GM19438 (cell line): Measurements from ENCODE around the gene PLVAP.
"Not testable (repeated sequence)": the region's sequence is repeated elsewhere in the genome, so short reads cannot be mapped to it uniquely, and the experiment has no call there.

Experiments used
- ATAC-seq: cut with Tn5 transposase; IDR thresholded peaks from one replicate; pipeline ENCODE4 v1.9.1; 2021; ENCODE audit warnings: low read depth; ENCODE audit not compliant: unreplicated experiment

Gene PLVAP

DNA sequence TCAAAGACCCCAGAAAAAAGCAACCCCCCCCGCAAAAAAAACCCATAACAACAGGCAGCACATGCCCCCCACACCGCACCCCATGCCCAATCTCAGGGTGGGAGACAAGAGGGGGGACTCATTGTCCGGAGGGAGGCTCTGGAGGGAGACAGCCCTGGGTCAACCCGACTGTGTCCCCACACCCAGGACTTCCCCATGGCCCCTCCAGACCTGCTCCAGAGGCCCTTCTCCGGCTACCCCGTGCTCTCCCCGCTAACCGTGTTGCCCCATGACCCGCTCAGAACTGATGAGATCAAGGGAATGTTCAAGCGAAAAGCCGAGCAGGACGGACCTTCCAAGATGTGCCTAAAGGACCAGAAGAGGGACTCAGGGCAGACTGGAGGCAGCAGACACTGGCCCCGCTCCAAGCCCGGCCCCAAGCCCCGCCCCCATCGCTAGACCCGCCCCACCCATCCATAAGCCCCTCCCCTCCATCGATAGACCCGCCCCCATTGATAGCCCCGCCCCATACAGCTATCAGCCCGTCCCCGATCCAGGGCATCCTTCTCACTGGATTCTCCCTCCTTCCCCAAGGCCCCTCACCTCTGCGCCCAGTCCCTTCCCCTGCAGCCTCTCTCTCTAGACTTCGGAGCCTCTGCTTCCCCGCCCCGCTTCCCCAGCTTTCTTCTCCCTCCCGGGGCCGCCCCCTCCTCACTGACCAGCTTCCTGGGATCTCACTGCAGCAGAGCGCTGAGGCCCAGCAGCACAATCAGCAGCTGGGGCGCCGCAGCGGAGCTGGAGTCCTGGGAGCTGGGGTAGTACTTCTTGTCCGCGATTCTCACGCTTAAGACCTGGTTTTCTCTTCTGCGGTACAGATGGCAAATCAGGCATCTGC is 26.1 kb upstream of the PLVAP start:
- no peak for ATAC-seq

DNA sequence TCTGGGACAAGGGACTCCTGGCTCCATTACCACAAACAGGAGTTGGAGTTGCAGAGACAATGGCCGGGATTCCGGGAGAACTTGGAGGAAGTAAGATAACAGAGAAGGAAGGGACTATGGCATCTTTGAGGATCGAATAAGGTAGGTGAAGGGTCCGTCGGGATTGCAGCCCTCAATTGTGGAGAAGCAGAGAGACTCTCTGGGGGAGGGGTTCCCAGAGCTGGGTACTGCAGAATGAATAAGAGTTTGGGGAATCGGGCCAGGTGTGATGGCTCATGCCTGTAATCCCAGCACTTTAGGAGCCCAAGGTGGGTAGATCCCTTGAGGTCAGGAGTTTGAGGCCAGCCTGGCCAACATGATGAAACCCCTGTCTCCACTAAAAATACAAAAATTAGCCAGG is 24.5 kb upstream of the PLVAP start:
- no peak for ATAC-seq

DNA sequence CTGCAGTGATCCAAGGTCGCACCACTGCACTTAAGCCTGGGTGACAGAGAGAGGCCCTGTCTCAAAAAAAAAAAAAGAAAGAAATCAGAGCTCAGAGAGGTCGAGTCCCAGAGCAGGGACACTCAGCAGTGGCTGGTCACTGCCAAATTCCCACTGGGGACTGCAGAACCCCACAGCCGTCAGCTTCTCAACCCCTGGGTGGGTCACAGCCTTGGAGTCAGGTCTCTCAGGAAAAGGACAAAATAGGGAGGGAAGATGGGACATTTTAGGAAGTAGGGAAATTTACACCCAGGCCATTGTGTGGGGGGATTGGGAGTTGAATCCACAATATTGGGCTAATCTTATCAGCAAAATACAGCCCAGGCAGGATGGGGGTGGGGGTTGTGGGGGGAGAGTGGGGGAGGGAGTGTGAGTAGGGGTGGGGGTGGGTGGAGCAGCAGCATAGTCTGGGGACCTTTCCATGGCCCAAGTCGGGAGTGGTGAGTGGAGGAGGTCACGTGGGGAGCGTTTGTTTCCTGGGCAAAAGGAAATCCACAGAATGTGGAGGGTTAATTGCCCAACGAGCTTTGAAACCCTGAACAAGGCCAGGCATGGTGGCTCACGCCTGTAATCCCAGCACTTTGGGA is 21.9 kb upstream of the PLVAP start:
- no peak for ATAC-seq

DNA sequence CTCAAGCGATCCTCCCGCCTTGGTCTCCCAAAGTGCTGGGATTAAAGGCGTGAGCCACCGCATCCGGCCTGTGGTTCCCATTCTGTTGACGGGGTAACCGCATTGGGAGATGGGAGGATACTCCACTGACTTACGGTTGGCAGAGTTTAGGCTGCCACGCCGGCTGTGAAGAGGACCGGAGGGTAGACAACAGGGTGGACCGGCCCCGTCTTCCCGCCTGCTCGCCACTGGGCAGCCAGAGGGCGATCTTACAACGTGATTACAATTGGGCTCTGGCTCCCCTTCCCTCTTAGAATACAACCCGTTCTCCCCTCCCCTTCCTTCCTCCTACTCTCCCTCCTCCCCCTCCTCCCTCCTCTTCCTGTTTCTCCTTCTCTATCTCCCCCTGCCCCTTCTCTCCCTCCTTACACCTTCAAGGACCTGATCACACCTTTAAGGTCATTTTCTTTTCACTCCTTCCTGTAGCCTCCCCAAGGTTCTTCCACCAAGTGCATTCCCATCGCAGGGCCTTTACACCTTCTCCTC is 17.8 kb upstream of the PLVAP start:
- no peak for ATAC-seq

DNA sequence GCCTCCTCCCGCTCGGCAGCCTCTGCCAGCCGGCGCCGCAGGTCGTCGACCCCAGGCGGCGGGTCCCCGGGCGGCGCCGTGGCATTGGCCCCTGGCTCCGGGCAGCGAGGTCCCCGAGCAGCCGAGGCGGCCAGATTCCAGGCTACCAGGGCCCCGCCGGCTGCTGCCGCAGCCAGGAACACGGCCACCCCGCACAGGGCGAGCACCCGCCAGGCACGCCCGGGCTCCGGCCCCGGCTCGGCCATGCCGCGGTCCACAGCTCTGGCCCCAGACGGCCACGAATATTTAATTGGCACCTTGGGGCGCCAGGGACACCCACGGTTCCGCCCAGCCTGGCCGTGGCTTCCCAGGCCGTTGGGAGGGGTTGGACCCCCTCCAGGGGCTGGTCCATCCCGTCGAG is 16.8 kb upstream of the PLVAP start, which contains the start of gene CCDC194:
Gene CCDC194, minus strand, starts transcription at position 283 of the 400 bp plus-strand sequence. Its CDS starts 38 bp downstream, at position 245.
- ATAC-seq = no peak

DNA sequence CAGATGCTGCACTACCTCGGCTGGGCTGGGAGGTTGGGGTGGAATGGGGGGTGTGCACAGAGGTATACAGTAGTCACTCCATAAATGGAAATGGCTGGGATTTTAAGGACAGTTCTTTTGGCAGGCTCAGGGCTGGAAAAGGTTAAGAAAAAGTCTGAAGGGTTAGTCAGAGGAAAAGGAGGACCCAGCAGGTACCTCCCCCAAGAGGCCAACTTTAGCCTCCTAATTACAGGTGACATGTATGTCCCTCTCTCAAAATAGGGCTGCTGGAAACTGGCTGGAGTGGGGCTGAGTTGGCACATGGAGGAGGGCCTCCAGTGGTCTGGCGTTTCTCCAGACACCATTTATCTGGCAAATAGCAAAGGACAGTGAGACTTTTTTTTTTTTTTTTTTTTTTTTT is 15.9 kb upstream of the PLVAP start:
- no peak for ATAC-seq

DNA sequence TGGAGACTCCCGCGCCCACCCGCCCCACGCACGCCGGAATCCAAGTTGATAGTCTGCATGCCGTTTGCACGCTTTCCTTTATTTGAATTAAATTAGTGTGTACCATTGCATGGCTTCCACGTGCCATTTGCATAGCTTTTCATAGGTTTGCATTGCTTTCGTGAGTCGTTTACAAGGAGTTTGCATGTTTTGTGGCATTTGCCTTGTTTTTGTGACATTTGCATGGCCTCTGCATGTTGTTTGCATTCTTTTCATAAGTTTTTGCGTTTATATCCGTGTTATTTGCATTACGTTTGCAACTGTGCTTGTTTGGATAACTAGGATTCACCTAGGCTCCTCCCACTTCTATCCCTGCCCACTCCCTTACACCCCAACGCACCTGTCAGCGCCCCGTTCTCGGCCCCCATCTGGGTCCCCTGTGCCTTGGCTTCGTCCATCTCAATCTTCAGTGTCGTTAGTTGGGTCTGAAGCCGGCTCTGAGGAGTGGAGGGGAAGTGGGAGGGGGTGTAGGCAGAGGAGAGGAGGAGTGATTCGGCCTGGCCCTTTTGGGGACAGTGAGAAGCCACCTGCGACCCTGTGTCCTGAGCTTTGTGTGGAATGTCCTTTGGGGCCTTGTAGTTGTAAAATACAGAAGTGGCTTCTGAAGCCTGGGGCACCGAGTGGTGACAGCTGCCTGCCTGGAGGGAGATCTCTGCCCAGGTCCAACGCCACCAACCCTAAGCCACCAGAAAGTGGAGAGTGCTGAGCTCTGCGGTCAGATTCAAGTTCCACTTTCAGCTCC is 14.4 kb upstream of the PLVAP start:
- ATAC-seq = no peak

DNA sequence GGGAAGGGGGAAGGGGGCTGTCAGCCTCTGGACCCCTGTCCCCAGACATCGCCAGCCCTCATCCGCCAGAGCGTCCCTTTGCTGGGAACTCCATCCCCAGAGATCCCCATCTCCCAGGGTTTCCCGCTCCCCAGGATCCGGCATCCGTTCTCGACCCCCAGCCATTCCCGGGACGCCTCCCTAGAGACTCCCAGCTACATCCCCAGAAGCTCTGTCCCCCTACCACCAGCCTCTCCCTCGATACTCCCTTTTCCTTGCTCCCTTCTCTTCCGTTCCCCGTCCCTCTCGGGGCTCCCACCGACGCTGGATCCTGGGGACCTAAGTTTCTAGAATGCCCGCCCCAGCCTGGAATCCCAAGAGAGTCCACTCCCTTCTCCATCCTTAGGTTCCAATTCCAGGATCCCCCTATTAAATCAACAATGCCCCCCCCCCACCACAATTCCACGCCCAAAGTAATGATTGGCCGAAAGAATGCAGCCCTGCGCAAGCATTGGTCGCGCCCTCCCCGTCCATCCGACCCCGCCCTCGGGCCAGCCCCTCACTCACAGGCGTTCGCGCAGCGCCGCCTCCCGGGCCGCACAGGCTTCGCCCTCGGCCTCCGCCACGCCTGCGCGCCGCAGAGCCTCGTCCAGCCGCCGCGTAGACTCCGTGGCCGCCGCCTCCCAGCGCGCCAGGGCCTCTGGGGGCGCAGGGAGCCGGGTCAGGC is 13.7 kb upstream of the PLVAP start:
- peak; percentile 85 for ATAC-seq

DNA sequence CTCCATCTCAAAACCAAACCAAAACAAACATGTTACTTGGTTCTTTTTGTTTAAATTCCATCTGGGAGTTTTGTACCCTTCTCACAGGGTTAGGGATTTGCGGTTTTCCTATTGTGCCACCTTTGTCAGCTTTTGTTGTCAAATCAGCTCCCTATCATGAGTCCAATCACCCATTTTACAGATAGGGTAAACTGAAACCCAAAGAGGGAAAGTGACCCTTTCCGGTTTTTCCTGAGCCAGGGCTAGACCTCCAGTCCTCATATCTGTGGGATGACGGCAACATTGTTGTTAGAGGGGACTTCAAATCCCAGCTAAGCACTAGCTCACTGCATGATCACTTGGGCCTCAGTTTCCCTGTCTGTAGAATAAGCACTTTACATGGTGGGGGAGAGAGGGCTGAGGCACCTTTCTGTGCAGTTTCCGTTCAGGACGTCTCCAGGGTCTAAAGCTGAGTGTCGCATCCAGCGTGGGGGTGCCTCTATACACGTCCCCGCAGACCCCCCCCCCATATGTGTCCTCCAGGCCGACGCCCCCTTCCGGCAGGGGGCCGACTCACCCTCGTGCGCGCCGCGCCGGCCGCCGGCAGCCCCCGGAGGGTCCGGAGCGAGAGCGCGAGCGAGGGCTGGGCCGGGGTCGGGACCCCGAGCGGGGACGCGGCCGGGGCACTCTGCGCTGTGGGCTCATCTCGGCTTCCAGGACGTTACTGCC is 13.0 kb upstream of the PLVAP start:
- no peak for ATAC-seq

DNA sequence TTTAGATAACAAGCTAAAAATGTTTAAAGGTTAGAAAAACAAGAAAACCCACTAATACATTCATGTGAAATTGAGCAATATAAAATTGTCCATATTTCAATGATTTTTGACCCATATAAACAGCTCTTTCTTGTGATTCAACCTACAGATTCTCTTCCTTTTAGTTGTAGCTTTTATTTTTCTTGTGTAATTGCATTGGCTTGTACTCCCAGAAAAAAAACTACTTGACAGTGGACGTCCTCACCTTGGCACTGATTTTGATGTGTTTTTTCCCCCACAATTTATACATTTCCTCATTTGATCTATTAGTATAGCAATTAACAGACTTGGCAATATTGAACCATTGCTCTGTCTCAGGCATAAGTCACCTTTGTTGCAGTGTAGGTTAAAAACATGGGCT is 12.1 kb upstream of the PLVAP start:
- ATAC-seq = no peak

DNA sequence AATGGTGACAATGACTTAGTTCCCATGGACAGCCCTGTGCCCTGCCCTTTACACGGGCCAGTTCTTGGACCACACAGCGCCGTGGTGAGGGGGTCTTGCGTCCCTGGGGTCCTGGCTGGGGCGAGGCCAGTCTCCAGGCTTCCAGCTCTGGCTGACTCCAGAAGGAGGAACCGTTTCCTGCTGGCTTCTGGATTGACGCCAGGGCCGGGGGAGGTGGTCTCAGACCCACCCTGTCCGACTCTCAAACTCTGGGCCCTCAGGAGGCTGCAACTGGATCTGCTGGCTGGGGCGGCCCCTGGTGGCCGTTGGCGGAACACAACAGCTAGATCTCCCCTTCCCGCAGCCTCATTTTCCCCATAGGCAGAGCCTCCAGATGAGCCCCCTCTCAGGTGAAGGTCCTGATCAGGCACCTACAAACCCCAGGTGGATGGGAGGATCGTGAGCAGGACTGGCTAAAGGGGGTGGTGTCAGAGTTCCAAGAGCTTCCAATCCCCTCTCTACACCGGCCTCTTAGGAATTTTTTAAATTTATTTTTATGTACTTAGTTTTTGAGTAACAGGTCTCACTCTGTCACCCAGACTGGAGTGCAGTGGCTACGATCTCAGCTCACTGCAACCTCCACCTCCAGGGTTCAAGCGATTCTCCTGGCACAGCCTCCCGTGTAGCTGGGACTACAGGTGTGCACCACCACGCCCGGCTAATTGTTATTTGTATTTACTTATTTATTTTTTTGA is 8.9 kb upstream of the PLVAP start:
- no peak for ATAC-seq

DNA sequence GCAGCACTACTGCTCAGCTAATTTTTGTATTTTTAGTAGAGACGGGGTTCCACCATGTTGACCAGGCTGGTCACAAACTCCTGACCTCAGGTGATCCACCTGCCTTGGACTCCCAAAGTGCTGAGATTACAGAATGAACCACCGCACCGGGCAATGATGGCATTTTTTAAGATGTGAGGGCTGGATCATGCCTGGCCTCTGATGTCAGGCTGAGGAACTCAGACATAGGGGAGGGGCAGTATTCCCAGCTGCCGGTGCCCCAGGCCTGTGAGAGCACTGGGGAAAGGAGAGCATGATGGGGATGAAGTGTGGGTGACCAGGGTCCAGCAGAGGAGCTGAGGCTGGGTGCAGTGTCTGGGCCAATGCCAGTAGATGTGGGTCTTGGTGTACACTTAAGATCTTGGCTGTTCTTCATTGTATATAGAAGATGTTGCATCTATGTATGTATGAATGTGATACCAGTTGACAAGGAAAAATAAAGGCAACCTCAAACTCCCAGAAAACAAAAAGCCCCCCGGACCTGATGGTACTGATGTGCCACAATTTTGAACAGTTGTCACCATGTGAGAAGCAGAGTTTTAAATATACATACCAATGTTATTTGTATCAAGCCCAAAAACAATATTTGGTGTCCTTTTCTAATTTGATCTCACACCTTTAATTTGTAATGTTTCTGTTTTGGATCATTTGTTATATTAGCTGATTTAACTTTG is 3.4 kb upstream of the PLVAP start:
- no peak for ATAC-seq

DNA sequence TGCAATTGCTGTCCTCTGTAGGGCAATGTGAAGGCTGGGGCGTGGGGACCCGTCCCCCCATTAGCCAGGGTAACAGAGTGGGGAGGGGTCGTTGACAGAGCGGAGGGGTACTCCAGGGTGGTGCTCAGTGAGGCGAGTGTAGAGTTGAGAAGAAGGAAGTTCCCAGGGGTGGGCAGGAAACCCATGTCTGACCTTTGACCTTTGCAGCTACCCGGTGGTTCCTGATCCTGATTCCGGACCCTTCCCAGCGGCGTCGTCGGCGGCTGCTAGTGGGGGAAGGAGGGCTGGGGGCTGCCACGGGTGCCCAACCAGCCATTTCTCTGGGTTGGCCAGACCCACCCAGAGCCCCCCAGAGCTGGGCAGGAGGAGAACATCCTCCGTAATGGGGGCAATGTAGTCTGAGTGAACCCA is 2.1 kb upstream of the PLVAP start:
- no peak for ATAC-seq

DNA sequence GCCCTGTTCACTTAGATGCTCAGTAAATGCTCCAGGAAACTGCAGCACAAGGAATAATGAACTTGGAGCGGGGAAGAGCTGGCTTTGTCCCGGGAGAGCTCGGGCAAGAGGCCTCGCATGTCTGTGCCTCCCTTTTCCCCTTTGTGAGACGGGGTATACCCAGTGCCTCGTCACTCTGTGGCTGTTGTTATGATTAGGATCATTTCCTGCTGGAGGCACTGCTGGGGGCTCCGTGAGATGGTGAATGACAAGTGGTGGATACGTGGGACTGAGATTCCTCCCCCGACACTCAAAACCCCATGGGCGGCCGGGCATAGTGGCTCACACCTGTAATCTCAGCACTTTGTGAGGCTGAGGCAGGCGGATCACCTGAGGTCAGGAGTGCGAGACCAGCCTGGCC is 1.1 kb upstream of the PLVAP start:
- ATAC-seq = no peak

DNA sequence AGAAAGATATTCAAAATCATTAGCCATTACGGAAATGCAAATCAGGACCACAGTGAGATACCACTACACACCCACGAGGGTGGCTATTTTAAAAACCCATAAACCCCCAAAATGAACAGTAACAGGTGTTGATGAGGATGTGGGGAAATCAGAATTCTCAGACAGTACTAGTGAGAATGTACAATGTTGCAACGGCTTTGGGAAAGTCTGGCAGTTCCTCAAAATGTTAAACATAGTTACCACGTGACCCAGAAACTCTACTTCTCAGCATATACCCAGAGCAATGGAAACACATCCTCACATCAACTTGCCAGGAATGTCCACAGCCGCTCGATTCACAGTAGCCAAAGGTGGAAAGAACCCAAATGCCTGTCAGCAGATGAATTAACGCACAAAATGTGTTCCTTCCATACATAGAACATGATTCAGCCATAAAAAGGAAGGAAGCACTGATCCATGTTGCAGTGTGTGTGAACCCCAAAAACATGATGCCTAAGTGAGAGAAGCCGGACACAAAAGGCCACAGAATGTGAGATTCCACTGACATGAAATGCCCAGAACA is 7.0 kb downstream of the PLVAP start:
- ATAC-seq = peak; percentile 79

DNA sequence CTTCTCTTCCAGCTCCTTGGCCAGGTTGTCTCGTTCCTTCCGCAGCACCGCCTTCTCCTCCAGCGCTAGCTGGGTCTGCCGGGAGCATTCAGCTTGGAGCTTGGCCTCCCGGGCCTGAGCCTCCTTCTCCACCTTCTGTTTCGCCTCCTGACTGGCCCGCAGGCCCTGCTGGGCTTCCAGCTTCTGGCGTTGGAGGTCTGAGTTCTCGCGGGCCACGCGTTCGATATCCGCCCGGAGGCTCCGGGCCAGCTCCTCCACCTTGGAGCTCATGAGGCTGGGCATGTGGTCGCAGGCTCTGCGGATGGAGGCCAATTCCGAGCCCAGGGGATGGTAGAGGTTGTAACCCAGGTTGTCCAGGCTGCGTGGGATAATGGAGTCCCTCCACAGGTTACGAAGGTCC is 11.8 kb downstream of the PLVAP start:
- ATAC-seq = no peak

DNA sequence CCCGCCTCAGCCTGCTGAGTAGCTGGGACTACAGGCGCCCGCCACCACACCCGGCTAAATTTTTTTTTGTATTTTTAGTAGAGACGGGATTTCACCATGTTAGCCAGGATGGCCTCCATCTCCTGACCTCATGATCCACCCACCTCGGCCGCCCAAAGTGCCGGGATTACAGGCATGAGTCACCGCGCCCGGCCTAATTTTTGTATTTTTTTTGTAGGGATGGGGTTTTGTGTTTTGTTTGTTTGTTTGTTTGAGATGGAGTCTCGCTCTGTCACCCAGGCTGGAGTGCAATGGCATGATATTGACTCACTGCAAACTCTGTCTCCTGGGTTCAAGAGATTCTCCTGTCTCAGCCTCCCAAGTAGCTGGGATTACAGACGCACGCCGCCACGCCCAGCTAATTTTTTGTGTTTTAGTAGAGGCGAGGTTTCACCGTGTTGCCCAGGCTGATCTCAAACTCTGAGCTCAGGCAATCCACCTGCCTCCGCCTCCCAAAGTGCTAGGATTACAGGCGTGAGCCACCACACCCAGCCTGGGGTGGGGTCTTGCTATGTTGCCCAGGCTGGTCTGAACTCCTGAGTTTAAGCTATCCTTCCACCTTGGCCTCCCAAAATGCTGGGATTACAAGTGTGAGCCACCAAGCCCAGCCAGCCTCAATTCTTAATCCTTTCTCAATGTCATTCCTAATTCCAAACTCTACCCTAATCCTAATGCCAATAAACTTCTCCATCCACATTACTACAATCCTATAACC is 13.1 kb downstream of the PLVAP start:
- ATAC-seq = not testable (repeated sequence)
